ENCODE measurements around the gene USP6NL.

Gene USP6NL

GRCh38 chr10:11617233-11617632 is 5.8 kb upstream of the USP6NL start:
- DNase-seq (ENCODE audit: low read depth in 1 of 2, low spot score in 1 of 2): no peak

GRCh38 chr10:11616021-11616420 is 4.6 kb upstream of the USP6NL start:
- no peak for DNase-seq (ENCODE audit: low read depth in 1 of 2, low spot score in 1 of 2)

GRCh38 chr10:11615396-11615795 is 3.9 kb upstream of the USP6NL start:
- DNase-seq (ENCODE audit: low read depth in 1 of 2, low spot score in 1 of 2): no peak

- DNase-seq (ENCODE audit: low read depth in 1 of 2, low spot score in 1 of 2): no peak
These were observed 861 bp upstream of the USP6NL start for GRCh38 chr10:11612021-11613001.

GRCh38 chr10:11610826-11611247 is 613 bp downstream of the USP6NL start:
- DNase-seq (ENCODE audit: low read depth in 1 of 2, low spot score in 1 of 2): no peak

- DNase-seq (ENCODE audit: low read depth in 1 of 2, low spot score in 1 of 2): no peak
These were observed 1.2 kb downstream of the USP6NL start for GRCh38 chr10:11610166-11610825.

GRCh38 chr10:11609492-11610093 is 1.9 kb downstream of the USP6NL start:
- DNase-seq (ENCODE audit: low read depth in 1 of 2, low spot score in 1 of 2): no peak

GRCh38 chr10:11609052-11609451 is 2.4 kb downstream of the USP6NL start:
- no peak for DNase-seq (ENCODE audit: low read depth in 1 of 2, low spot score in 1 of 2)

- DNase-seq (ENCODE audit: low read depth in 1 of 2, low spot score in 1 of 2): no peak
These were observed 3.1 kb downstream of the USP6NL start for GRCh38 chr10:11608159-11609013.

- no peak for DNase-seq (ENCODE audit: low read depth in 1 of 2, low spot score in 1 of 2)
These were observed 5.5 kb downstream of the USP6NL start for GRCh38 chr10:11605807-11606408.

GRCh38 chr10:11604865-11605650 is 6.4 kb downstream of the USP6NL start:
- no peak for DNase-seq (ENCODE audit: low read depth in 1 of 2, low spot score in 1 of 2)

- no peak for DNase-seq (ENCODE audit: low read depth in 1 of 2, low spot score in 1 of 2)
These were observed 7.7 kb downstream of the USP6NL start for GRCh38 chr10:11603741-11604140.

GRCh38 chr10:11602919-11603523 is 8.4 kb downstream of the USP6NL start:
- no peak for DNase-seq (ENCODE audit: low read depth in 1 of 2, low spot score in 1 of 2)

GRCh38 chr10:11602358-11602757 is 9.1 kb downstream of the USP6NL start:
- DNase-seq (ENCODE audit: low read depth in 1 of 2, low spot score in 1 of 2): no peak

GRCh38 chr10:11601670-11602069 is 9.8 kb downstream of the USP6NL start:
- DNase-seq (ENCODE audit: low read depth in 1 of 2, low spot score in 1 of 2): no peak

- no peak for DNase-seq (ENCODE audit: low read depth in 1 of 2, low spot score in 1 of 2)
These were observed 11.2 kb downstream of the USP6NL start for GRCh38 chr10:11600280-11600679.

GRCh38 chr10:11598712-11599397 is 12.6 kb downstream of the USP6NL start:
- no peak for DNase-seq (ENCODE audit: low read depth in 1 of 2, low spot score in 1 of 2)

- no peak for DNase-seq (ENCODE audit: low read depth in 1 of 2, low spot score in 1 of 2)
These were observed 14.0 kb downstream of the USP6NL start for GRCh38 chr10:11597470-11597869.

GRCh38 chr10:11595395-11595692 is 16.1 kb downstream of the USP6NL start:
- DNase-seq (ENCODE audit: low read depth in 1 of 2, low spot score in 1 of 2): no peak

Measured in activated T-helper 1 cell treated with anti-CD3 and anti-CD28 coated beads, Interleukin-2, amount 50 U/mL, for 16 hours (primary cell).